ENCODE data around the gene CISD3.

CISD3 gene

DNA sequence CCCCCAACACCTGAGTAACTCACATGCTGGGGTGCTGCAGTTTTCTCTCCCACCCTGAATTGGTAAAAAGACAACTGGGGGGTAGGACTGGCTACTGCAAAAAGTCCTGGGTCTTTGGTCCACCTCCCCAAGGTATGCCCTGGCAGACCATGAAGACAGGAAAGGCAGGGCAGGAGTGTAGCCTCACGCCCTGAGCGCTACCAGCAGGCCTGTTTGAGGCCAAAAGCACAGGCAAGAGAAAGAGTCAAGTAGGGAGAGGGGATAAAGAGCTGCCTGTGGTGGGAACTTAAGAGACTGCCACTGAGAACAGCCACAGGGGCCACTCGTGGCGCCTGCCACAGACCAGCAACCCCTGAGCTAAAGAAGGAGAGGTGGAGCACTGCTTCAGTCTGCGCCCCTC is 36.2 kb downstream of the CISD3 start:
- in situ Hi-C loops (cut with HindIII; ENCODE audit: low sequenced_read_pairs), result no loop called here

DNA sequence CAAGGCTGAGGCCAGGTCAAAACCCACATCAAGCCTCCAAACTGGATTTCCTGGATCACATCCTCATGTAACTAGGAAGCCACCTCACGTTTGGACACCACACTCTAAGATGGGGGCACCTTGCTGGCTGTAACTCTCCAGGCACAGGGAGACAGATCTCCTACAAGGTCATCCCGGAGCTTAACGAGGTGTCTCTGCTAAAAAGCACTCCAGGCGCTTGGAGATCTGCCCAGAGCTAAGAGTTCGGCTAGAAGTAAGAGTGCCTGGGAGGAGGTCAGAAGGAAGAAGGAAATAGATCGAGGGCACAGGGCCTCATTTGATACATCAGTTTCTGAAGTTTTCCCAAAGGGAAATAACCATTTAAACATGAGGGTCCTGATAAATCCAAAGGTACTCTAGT is 38.3 kb downstream of the CISD3 start:
- in situ Hi-C loops (cut with HindIII; ENCODE audit: low sequenced_read_pairs), result no loop called here

- in situ Hi-C loops (cut with HindIII; ENCODE audit: low sequenced_read_pairs), result no loop called here
Observed at GRCh38 chr17:38773258-38773657, 43.1 kb downstream of the CISD3 start.

- in situ Hi-C loops (cut with HindIII; ENCODE audit: low sequenced_read_pairs), result no loop called here
Observed at GRCh38 chr17:38777641-38778250, 47.6 kb downstream of the CISD3 start.

GRCh38 chr17:38779965-38780752 is 50.0 kb downstream of the CISD3 start:
- in situ Hi-C loops (cut with HindIII; ENCODE audit: low sequenced_read_pairs), result no loop called here

- in situ Hi-C loops (cut with HindIII; ENCODE audit: low sequenced_read_pairs), result no loop called here
Observed at GRCh38 chr17:38783227-38783626, 53.1 kb downstream of the CISD3 start.

All from DLD1 (cell line).